Nephron (organoid): ENCODE results near the gene DEPDC5.

Source experiments
- H3K27ac Mint-ChIP-seq, 3 experiments: 2 replicates each; pipeline ENCODE4 v1.8.0; 2020; ENCODE audit warnings: mixed read lengths in 3 of 3, mild to moderate bottlenecking in 2 of 3, moderate library complexity in 1 of 3
- H3K27me3 Mint-ChIP-seq: 2 replicates; pipeline ENCODE4 v1.8.0; 2021; ENCODE audit warnings: low read depth, mild to moderate bottlenecking, moderate library complexity, mixed read lengths
- H3K36me3 Mint-ChIP-seq: 2 replicates; pipeline ENCODE4 v1.8.0; 2020; ENCODE audit warnings: low read depth, mixed read lengths
- H3K4me1 Mint-ChIP-seq: 2 replicates; pipeline ENCODE4 v1.8.0; 2020; ENCODE audit warnings: mixed read lengths
- H3K4me3 Mint-ChIP-seq, 3 experiments: 2 replicates each; pipeline ENCODE4 v1.8.0; 2020; ENCODE audit warnings: mild to moderate bottlenecking in 3 of 3, mixed read lengths in 3 of 3, moderate library complexity in 2 of 3
- H3K9me3 Mint-ChIP-seq: 2 replicates; pipeline ENCODE4 v1.8.0; 2020; ENCODE audit warnings: mixed read lengths
- TF ChIP-seq, protein P1 (sequence below), 3 experiments: fragments of 200-600 bp; sonication (generic); IDR thresholded peaks; one replicate each; pipeline ENCODE4 v1.5.0; 2021; ENCODE audit warnings: antibody characterized with exemption in 3 of 3; ENCODE audit not compliant: unreplicated experiment in 3 of 3

DEPDC5 gene

GRCh38 chr22:31857247-31857646 lies 103.4 kb downstream of the DEPDC5 start:
- Mint-ChIP-seq H3K4me1 (no peaks in the 10 kb centered on the region), H3K27me3 (no peaks in the 10 kb centered on the region), H3K27ac (peak overlapping the region; percentile 15 to 84 (median 68)), H3K4me3 (no peak overlapping the region), H3K36me3 (peaks cover 22% of the 10 kb centered on the region), H3K9me3 (no peaks in the 10 kb centered on the region)
- TF ChIP-seq, protein P1, sequence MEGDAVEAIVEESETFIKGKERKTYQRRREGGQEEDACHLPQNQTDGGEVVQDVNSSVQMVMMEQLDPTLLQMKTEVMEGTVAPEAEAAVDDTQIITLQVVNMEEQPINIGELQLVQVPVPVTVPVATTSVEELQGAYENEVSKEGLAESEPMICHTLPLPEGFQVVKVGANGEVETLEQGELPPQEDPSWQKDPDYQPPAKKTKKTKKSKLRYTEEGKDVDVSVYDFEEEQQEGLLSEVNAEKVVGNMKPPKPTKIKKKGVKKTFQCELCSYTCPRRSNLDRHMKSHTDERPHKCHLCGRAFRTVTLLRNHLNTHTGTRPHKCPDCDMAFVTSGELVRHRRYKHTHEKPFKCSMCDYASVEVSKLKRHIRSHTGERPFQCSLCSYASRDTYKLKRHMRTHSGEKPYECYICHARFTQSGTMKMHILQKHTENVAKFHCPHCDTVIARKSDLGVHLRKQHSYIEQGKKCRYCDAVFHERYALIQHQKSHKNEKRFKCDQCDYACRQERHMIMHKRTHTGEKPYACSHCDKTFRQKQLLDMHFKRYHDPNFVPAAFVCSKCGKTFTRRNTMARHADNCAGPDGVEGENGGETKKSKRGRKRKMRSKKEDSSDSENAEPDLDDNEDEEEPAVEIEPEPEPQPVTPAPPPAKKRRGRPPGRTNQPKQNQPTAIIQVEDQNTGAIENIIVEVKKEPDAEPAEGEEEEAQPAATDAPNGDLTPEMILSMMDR (IDR thresholded peaks at IDR 0.05; ENCODE audit: unreplicated experiment in 3 of 3) = no peak

DNA sequence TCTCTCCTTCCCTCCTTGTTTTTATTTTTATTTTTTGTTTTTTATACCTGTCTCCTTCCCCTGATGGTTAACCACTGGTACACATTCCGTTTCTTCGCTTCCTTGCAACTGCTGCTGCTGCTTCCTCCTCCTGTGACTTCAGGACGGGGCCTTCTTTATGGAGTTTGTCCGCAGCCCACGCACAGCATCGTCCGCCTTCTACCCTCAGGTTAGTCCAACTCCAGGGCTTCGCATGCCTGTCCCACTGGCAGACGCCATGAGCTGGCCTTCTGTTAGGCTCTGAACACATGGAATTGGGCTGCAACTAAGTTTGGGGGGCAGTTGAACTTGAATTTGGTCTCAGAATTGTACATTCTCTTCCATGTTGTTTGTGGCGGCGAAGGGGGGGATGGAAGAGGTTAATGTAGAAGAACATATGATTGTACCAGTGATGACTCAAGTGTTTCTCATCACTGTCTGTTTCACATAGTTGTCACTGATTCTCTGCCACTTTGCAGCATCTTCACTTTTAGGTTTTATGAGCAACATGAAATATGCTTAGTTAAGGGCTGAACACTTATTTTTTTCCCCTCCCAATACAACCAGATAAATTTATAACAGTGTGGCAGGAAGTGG lies 107.5 kb downstream of the DEPDC5 start:
- no peaks in the 10 kb centered on the region for H3K4me1 Mint-ChIP-seq
- TF ChIP-seq, protein P1 (IDR thresholded peaks at IDR 0.05; ENCODE audit: unreplicated experiment in 3 of 3) = no peak
- H3K4me3 Mint-ChIP-seq = no peak overlapping the region
- no peaks in the 10 kb centered on the region for H3K9me3 Mint-ChIP-seq
- peaks cover 14% of the 10 kb centered on the region for H3K36me3 Mint-ChIP-seq
- no peak overlapping the region for H3K27ac Mint-ChIP-seq
- H3K27me3 Mint-ChIP-seq = no peaks in the 10 kb centered on the region

GRCh38 chr22:31866918-31867317 lies 113.1 kb downstream of the DEPDC5 start:
- Mint-ChIP-seq H3K9me3 (no peaks in the 10 kb centered on the region), H3K4me1 (no peaks in the 10 kb centered on the region), H3K4me3 (no peak overlapping the region), H3K27me3 (no peaks in the 10 kb centered on the region), H3K36me3 (peaks cover 24% of the 10 kb centered on the region), H3K27ac (no peak overlapping the region)
- TF ChIP-seq, protein P1 (IDR thresholded peaks at IDR 0.05; ENCODE audit: unreplicated experiment in 3 of 3) = no peak

- Mint-ChIP-seq H3K27me3 (no peaks in the 10 kb centered on the region), H3K9me3 (no peaks in the 10 kb centered on the region), H3K4me3 (no peak overlapping the region), H3K4me1 (no peaks in the 10 kb centered on the region), H3K36me3 (peaks cover 27% of the 10 kb centered on the region), H3K27ac (no peak overlapping the region)
- TF ChIP-seq, protein P1 (IDR thresholded peaks at IDR 0.05; ENCODE audit: unreplicated experiment in 3 of 3) = no peak
Observed at GRCh38 chr22:31867386-31868153, 113.8 kb downstream of the DEPDC5 start.

GRCh38 chr22:31869739-31870138 lies 115.9 kb downstream of the DEPDC5 start:
- peak overlapping the region in 1 of 3 experiments; percentile 8 for H3K27ac Mint-ChIP-seq
- H3K4me1 Mint-ChIP-seq = no peaks in the 10 kb centered on the region
- H3K27me3 Mint-ChIP-seq = no peaks in the 10 kb centered on the region
- TF ChIP-seq, protein P1 (IDR thresholded peaks at IDR 0.05; ENCODE audit: unreplicated experiment in 3 of 3) = no peak
- no peaks in the 10 kb centered on the region for H3K9me3 Mint-ChIP-seq
- H3K36me3 Mint-ChIP-seq = peaks cover 37% of the 10 kb centered on the region
- H3K4me3 Mint-ChIP-seq = no peak overlapping the region
